Measurements from ENCODE around the gene NFILZ.

Gene NFILZ

DNA sequence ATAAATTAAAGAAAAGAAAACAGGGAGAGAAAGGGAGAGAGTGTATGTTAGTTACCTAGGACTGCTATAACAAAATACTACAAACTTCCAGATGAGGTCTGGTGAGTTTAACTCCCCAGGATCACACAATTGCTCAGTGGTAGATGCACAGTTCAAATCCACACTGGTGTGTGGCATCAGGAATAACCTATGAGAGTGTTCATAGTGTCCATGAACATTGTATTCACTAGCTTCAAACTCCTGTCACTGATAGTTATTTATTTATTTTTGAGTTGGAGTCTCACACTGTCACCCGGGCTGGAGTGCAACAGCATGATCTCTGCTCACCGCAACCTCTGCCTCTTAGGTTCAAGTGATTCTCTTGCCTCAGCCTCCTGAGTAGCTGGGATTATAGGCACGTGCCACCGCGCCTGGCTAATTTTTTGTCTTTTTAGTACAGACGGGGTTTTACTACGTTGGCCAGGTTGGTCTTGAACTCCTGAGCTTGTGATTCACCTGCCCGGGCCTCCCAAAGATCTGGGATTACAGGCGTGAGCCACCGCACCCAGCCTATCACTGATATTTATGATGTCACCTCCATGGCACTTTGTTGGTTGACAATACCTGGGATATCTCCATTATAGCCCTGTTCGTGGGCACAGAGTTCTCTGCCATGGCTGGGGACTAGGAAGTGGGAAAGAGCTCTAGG, at the start of gene NFILZ:
Gene NFILZ (plus strand): TSS at position 638 of the 688 bp plus-strand sequence. CDS start 46,133 bp downstream, outside the sequence.
- DNase-seq (ENCODE audit: low read depth in 2 of 2) = no peak

DNA sequence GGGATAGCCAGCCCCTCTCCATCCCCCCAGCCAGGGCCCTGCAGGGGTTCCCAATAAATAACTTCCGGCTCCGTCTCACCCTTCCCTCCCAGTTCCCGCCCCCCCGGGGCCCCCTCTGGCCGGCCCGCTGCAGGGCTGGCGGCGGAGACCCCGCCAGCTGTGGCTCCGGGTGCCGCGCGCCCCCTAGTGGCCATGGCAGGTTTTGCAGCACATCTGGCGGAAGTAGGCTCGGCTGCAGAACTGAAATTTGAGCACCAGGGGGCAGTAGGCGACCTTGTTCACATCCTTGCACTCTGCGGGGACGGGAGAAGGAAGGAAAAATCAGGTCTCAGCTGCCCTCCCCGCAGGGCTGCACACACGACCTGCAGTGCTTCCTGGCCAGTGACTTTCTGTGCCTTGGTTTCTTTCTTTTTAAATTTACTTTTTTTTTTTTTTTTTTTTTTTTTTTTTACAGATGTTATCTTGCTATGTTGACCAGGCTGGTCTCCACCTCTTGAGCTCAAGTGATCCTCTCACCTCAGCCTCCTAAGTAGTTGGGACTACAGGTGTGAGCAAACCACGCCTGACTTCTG, 49.6 kb upstream of the NFILZ start:
- peak; percentile 75 to 77 for DNase-seq (ENCODE audit: low read depth in 2 of 2)

DNA sequence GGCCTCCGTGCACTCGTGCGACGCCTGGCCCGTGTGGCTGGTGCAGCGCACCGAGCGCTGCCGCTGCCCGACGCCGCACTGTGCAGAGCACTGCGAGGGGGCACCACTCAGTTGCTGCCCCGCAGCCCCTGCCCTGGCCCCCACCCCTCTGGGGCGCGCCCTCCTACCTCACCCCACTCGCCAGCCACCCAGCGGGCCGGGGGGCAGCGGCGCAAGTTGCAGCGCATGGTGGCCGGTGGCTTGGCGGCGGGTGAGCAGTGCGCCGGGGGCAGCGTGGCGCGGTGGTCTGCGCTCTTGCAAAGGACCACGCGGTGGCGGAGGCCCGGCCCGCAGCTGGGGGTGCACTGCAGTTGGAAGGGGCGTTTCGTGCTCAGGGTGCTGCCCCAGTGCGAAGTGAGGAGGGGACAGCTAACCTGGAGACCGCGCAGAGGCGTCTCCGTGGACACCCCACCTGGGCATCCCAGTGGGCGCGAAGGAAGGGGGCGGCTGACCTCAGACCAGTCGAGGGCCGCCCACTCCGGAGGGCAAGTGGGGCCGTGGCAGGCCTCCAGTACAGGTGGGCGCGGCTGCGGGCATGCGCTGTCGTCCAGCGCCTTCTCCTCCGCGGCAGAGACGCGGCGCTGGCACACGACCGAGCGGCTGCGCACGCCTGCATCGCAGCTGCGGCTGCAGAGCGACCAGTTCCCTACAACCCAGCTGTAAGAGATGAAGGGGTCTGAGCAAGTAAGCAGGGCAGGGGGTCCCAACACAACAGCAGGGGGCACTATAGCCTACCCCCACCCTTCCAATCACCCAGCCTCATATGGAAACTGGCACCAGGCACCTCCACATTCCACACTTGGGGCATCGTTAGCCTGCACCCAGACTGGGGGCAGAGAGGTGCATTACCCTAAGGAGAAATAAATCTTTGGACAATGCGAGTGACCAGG, 45.2 kb upstream of the NFILZ start:
- no peak for DNase-seq (ENCODE audit: low read depth in 2 of 2)

DNA sequence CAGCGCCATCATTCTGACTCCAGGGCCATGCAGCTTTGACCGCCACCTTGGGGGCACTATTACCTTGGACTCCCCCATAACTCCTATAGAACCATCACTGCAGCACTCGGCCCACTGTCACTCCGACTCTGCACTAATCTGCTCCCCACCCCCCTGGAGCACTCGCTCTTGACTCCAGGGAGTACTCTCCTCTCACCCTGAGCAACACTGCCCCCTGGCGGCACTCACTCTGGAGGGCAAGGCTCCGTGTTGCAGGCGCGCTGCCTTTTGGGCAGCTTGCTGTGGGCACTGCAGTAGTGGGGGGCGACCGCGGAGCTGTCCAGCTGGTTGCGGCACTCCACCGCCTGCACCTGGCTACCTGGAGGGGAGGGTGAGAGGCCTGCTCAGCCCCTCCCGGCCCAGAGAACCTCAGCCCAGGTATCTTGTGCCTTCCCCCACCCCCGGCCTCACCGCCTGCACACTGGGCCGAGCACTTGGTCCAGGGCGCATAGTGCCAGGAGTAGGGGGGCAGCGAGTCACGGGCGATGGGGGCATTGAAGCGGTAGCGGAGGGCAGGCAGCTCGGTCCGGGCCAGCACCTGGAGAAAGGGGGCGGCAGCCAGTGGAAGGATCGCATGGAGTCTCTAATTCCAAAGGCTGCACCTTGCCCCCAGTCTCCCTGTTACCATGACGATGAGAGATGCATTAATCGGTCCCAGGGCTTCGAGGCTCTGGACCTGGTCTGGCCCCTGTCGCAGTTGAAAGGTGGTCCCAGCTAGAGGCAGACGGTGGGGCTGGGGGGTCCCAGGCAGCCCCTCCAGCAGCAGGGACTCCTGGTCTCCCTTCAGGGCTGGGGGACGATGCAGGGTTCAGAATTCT, 44.3 kb upstream of the NFILZ start:
- no peak for DNase-seq (ENCODE audit: low read depth in 2 of 2)

- DNase-seq (ENCODE audit: low read depth in 2 of 2) = no peak
Measured at GRCh38 chr19:8589177-8589714, 41.2 kb upstream of the NFILZ start.

DNA sequence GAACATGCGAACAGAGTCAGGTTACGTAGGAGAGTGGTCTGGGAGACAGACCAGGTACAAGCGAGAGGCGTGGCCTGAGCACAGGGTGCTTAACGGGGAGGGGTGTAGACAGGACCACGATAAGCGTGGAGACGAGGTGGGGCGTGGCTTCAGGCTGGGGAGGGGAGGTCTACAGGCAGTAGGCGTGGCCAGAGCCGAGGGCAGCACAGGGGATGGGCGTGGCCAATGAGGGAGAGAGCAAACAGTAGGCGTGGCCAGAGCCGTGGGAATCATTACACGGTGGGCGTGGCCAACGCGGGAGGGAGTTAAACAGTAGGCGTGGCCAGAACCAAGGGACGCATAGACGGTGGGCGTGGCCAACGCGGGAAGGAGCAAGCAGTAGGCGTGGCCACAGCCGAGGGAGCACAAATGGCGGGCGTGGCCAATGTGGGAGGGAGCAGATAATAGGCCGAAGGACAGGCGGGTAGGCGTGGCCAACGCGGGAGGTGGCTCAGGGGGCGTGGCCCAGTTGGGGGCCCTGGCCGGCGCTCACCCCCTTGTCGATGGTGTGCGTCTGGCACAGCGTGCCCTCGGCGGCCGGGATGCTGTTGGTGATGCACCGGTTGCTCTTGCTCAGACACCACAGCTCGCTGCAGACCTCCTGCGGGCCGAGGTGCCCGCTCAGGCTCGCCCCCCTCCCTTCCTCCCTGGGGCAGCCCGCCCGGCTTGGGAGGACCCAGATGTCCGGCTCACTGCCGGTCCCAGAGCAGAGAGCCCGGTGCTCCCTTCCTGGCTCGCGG, 38.0 kb upstream of the NFILZ start:
- peak; percentile 92 for DNase-seq (ENCODE audit: low read depth in 2 of 2)

GRCh38 chr19:8593931-8594330, 36.5 kb upstream of the NFILZ start:
- no peak for DNase-seq (ENCODE audit: low read depth in 2 of 2)

- DNase-seq (ENCODE audit: low read depth in 2 of 2) = no peak
Measured at GRCh38 chr19:8595651-8596050, 34.8 kb upstream of the NFILZ start.

DNA sequence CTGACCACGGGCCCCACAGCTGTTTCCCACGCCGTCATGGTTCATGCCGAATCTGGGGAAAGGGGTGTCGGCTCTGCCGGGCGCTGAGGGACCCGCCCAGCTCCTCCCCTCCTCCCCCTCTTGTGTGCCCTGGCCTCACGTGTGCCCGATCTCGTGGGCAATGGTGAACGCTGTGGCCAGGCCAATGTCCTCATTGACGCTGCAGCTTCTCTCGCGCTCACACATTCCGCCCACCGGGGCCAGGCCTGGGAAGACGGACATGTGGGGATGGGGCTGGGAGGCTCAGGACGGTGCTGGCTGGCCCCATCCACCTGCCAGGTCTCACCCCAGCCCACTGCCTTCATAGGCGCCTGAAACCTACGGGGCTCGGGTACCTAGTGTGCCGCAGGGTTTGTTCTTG, 34.3 kb upstream of the NFILZ start:
- DNase-seq (ENCODE audit: low read depth in 2 of 2) = no peak

GRCh38 chr19:8600064-8600463, 30.4 kb upstream of the NFILZ start:
- DNase-seq (ENCODE audit: low read depth in 2 of 2) = no peak

DNA sequence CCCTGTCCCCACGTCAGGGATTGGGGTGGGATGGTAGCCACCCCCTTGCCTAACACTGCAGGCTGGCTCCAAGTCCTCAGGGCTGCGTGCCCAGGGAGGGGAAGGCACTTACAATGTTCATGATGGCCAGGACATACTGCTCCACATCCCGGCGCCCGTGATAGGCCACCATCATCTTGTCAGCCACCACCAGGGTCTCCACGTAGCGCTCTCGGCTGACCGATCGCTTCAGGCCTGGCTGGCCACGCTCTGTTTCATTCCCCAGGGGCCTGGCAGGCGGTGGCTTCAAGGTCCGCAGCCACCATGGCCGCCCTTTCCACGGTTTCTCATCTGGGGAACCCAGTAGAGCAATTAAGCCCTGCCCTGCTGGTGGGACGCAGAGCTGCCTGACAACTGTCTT, 29.6 kb upstream of the NFILZ start:
- DNase-seq (ENCODE audit: low read depth in 2 of 2) = no peak

GRCh38 chr19:8601796-8602195, 28.6 kb upstream of the NFILZ start:
- no peak for DNase-seq (ENCODE audit: low read depth in 2 of 2)

DNA sequence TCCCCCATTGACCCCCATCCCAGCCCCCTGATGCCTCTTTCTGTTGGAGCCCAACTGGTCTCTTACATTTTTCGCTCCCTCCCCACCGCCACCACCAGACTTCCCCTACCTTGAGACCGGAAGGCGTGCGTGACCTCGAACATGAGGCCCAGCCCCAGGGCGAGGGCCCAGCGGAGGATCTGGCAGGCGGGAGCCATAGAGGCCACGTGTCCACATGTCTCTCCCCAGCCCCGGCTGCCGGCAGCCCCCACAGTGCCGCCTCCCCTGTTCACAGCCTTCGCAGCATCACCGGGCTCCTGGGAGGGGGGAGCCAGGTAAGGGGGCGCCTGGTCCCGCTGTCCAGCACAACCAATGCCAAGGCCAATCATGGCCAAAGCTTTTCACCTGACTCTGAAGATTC, 24.9 kb upstream of the NFILZ start:
- DNase-seq (ENCODE audit: low read depth in 2 of 2) = no peak

GRCh38 chr19:8607386-8607785, 23.0 kb upstream of the NFILZ start:
- DNase-seq (ENCODE audit: low read depth in 2 of 2) = no peak

DNA sequence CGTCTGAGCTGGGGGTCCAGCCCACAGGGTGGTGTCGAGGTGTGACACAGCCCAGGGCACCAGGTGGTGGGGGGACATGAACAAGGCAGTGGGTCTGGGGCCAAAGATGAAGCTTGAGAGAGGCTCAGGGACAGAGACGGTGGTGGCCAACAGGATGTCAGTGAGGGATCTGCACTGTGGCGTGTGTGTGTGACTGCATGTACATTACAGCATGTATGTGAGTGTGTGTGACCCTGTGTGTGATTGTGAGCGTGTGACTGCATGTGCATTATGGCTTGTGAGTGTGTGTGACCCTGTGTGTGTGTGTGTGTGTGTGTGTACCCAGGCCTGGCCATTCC, 21.5 kb upstream of the NFILZ start:
- DNase-seq (ENCODE audit: low read depth in 2 of 2) = no peak

GRCh38 chr19:8609279-8610040, 21.0 kb upstream of the NFILZ start:
- no peak for DNase-seq (ENCODE audit: low read depth in 2 of 2)

DNA sequence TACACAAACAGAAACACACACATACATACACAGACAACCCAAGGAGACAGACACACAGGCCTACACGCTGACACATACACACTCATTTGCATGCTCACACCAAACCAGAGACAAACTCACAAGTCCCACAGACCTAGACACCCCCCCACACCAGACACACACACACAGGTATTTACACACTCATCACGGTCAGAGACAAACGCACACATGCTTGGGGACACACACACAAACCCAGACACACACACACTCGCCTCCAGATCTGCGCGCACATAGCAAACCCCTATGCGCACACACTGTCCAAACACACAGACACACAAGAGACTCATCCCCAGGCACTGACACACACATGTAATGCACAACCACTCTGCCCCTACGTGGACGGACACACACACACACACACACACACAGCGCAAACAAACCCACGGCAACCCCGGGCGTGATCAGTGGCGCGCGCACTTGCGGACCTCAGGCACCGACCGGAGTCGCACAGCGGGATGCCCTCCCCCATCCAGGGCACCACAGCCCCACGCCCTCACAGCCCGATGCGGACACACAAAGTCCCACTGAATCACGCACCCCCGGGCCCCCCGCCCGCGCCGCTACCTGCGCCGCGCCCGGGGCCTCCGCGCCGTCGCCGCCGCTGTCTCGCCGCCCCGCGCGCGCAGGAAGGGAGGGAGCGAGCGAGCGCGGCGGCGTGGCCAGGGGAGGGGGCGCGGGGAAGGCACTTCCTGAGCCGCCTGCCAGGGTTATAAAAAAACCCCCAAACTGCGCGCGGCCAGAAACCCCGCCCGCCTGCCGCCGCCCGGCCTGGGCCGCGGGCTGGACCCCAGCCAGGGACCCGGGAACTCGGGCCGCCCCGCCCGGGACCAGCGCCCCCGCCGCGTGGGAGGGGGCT, 20.1 kb upstream of the NFILZ start, which contains the start of gene ADAMTS10:
Gene ADAMTS10 (minus strand): TSS at position 675 of the 895 bp plus-strand sequence. CDS start 5,005 bp downstream, outside the sequence.
- peak in 1 of 2 experiments; percentile 28 for DNase-seq (ENCODE audit: low read depth in 2 of 2)

DNA sequence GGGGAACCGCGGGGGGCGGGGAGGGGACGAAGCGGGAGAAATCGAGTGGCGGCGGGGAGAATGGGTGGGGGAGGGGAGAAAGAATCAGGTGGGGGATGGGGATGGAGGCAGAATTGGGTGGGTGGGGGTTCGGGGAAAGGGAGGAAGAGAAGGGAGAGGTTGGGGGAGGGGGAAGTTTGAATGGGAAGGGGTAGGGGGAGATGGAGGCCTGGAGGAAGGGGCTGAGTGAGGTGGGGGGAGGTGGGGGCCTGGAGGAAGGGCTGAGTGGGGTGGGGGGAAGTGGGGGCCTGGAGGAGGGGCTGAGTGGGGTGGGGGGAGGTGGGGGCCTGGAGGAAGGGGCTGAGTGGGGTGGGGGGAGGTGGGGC, 19.5 kb upstream of the NFILZ start:
- no peak for DNase-seq (ENCODE audit: low read depth in 2 of 2)

DNA sequence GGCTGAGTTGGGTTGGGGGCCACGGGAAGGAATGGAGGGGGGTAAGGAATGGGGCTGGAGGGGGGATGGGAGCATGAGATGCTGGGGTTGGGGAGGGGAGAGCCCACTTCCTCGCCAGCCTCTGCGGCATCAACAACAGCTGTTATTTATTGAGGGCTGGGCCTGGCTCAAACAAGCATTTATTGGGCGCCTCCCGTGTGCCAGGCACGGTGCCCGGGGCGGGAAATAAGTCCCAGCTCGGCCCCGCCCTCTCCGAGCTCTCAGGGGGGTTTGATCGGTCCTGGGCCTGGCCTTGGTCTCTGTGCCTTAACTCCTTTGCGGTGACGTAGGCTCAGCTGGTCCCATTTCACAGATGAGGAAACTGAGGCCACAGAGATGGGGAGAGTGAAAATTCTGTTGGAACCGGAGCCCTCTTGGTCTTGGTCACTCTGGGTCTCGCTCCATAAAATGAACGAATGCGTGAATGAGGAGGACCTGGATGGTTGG, 19.0 kb upstream of the NFILZ start:
- no peak for DNase-seq (ENCODE audit: low read depth in 2 of 2)
